HG03439 (cell line): ENCODE data around the gene KIF12.
"Not testable (repeated sequence)": the region's sequence is repeated elsewhere in the genome, so short reads cannot be mapped to it uniquely, and the experiment has no call there.

Experiments
- ATAC-seq: cut with Tn5 transposase; IDR thresholded peaks from one replicate; pipeline ENCODE4 v1.9.1; 2021; ENCODE audit warnings: mild to moderate bottlenecking, moderate library complexity; ENCODE audit not compliant: unreplicated experiment

The KIF12 gene

DNA sequence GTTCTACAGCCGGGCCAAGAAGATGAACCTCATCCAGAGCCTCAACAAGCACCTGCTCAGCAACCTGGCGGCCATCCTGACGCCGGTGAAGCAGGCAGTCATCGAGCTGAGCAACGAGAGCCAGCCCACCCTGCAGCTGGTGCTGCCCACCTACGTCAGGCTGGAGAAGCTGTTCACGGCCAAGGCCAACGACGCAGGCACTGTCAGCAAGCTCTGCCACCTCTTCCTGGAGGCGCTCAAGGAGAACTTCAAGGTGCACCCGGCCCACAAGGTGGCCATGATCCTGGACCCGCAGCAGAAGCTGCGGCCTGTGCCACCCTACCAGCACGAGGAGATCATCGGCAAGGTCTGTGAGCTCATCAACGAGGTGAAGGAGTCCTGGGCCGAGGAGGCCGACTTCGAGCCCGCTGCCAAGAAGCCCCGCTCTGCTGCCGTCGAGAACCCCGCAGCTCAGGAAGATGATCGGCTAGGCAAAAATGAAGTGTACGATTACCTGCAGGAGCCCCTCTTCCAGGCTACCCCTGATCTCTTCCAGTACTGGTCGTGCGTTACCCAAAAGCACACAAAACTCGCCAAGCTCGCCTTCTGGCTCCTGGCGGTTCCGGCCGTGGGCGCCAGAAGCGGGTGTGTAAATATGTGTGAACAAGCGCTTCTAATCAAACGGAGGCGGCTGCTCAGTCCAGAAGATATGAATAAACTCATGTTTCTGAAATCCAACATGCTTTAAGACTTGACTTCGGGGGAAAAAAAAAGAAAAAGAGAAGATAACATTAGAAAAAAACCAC lies 49.5 kb downstream of the KIF12 start:
- ATAC-seq: no peak

- ATAC-seq: no peak
These were observed 50.3 kb downstream of the KIF12 start for GRCh38 chr9:114048533-114049415.

GRCh38 chr9:114047717-114048116 lies 51.4 kb downstream of the KIF12 start:
- no peak for ATAC-seq

GRCh38 chr9:114046875-114047274 lies 52.2 kb downstream of the KIF12 start:
- no peak for ATAC-seq

GRCh38 chr9:114046237-114046755 lies 52.8 kb downstream of the KIF12 start:
- no peak for ATAC-seq

GRCh38 chr9:114043660-114044059 lies 55.4 kb downstream of the KIF12 start:
- not testable (repeated sequence) for ATAC-seq
